ENCODE measurements around the gene CFAP45. TPM values are rescaled to one million over a fixed set of nuclear protein-coding genes. Genes with fewer than 3 reads are reported as not detected.

Gene CFAP45
- polyA plus RNA-seq, 2 of the 4 experiments (the other 2 are of a cell fraction), result 0.67 to 0.89 TPM

DNA sequence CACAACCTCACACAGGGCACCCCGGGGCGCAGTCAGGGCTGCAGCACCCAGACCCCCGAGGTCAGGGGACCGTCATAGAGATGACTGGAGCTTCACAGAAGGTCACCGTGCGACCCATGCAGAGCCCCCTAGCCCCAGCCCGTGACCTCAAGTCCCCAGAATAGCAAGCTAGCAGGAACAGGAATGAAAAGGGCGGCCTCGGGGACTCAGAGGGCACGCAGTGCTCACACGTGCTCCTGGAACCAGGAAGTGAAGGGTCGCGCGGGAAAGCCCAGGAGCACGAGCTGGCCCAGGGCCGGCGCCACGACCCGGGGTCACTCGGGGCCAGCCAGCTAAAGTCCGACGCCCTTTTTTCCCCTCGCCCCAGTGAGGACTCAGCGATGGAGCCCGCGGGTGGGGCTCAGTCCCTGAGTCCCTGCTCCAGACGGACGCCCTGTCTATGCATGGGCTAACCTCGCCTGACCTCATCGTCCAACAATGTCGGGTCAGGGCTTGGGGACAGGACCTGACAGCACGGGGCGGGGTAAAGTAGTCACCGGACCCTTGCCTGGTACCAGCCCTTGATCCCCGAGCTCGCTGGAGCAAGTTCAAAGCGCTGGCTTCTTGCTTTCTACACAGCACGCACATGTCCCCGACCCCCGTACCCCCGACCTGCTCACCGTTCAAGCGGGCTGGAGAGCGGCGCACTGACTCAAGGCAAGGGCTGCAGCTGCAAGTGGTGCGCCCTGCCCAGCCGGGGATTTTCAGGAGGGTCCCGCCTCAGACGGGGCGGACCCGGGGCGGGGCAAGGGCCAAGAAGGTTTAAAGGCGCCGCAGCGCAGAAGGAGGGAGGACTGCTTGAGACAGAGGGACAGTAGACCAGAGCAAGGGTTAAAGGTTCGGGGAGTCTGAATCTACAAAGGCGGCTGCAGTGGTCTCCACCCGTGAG is 25.1 kb upstream of the CFAP45 start, which contains the start of gene TAGLN2 (continued):
- TF ChIP-seq TFCP2L1 (CRISPR knock-in tag; IDR thresholded peaks at IDR 0.05) (peak; percentile 87), NPAS2 (CRISPR knock-in tag; IDR thresholded peaks at IDR 0.05; ENCODE audit: borderline replicate concordance) (peak; percentile 41; the same call in 1 of the 2 replicates), JUN (IDR thresholded peaks at IDR 0.05) (peak; percentile 76 to 79; a peak in 4 of 5 replicates), RAD21 (conservative IDR thresholded peaks at IDR 0.05 in 1 of 2, IDR thresholded peaks at IDR 0.05 in 1 of 2) (no peak), RNF2 (IDR thresholded peaks at IDR 0.05; ENCODE audit: borderline replicate concordance, low read depth) (no peak), KDM1A (IDR thresholded peaks at IDR 0.05; ENCODE audit: low read depth) (no peak)
- TF ChIP-seq, protein P1, sequence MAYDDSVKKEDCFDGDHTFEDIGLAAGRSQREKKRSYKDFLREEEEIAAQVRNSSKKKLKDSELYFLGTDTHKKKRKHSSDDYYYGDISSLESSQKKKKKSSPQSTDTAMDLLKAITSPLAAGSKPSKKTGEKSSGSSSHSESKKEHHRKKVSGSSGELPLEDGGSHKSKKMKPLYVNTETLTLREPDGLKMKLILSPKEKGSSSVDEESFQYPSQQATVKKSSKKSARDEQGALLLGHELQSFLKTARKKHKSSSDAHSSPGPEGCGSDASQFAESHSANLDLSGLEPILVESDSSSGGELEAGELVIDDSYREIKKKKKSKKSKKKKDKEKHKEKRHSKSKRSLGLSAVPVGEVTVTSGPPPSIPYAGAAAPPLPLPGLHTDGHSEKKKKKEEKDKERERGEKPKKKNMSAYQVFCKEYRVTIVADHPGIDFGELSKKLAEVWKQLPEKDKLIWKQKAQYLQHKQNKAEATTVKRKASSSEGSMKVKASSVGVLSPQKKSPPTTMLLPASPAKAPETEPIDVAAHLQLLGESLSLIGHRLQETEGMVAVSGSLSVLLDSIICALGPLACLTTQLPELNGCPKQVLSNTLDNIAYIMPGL (CRISPR knock-in tag; IDR thresholded peaks at IDR 0.05; ENCODE audit: borderline replicate concordance), result peak; percentile 46; the same call in 1 of the 2 replicates
- TF ChIP-seq, protein P2, sequence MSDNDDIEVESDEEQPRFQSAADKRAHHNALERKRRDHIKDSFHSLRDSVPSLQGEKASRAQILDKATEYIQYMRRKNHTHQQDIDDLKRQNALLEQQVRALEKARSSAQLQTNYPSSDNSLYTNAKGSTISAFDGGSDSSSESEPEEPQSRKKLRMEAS (IDR thresholded peaks at IDR 0.05), result peak; percentile 90
- TF ChIP-seq, protein P3, sequence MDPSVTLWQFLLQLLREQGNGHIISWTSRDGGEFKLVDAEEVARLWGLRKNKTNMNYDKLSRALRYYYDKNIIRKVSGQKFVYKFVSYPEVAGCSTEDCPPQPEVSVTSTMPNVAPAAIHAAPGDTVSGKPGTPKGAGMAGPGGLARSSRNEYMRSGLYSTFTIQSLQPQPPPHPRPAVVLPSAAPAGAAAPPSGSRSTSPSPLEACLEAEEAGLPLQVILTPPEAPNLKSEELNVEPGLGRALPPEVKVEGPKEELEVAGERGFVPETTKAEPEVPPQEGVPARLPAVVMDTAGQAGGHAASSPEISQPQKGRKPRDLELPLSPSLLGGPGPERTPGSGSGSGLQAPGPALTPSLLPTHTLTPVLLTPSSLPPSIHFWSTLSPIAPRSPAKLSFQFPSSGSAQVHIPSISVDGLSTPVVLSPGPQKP (IDR thresholded peaks at IDR 0.05; ENCODE audit: low read depth, low read length), result no peak
- TF ChIP-seq, protein P4, sequence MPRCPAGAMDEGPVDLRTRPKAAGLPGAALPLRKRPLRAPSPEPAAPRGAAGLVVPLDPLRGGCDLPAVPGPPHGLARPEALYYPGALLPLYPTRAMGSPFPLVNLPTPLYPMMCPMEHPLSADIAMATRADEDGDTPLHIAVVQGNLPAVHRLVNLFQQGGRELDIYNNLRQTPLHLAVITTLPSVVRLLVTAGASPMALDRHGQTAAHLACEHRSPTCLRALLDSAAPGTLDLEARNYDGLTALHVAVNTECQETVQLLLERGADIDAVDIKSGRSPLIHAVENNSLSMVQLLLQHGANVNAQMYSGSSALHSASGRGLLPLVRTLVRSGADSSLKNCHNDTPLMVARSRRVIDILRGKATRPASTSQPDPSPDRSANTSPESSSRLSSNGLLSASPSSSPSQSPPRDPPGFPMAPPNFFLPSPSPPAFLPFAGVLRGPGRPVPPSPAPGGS (IDR thresholded peaks at IDR 0.05), result peak; percentile 77; the same call in 1 of the 3 replicates

DNA sequence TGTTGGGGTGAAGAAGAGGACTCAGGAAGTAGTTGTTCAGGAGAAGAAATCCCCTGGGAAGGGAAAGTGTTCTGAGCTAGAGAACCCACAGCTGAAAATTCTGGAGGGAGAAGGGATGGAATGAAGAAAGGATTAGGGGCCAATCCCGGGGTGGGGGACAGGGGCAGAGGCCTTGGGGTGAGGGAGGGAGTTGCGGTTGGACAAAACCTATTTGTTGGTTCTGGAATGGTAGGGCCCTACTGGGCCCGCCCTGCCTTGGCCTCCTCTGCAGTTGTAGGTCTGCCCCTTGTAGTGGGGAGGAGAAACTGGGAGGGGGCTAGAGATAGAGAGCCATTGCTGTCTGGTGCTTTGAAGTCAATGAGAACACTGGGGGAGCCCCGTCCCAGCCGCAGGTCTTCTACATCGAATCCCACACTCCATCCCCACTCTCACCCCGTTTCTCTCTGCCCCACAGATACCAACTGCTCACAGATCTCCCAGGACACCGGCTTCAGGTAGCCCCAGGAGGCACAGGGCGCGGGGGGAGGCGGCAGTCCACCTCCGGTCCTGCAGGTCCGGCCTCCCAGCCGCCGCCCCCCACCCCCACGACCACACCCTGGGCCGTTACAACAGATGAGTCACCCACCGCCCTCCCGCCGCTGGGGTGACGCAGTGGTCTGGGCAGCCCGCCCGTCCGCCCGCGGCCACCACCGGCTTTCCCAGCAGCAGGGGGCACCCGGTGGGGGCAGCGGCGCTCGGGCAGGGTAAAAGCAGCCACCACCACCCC is 24.2 kb upstream of the CFAP45 start:
- no peaks in the 10 kb centered on the region for H3K9me3 ChIP-seq
- DNase-seq (ENCODE audit: low read depth in 1 of 2, low spot score in 1 of 2) (peak; percentile 92 to 96), ATAC-seq (peak; percentile 52 to 62), FAIRE-seq (no peak)
- 3% methylated on average over 7 of the region's 31 CpGs for WGBS (ENCODE audit: missing lambda C conversion rate)
- H3K27ac ChIP-seq, result peak overlapping the region; percentile 97 to 99
- ChIA-PET CTCF (interaction anchor here (1.2 to 22.4 kb wide), 8 partner anchors 8 to 84 kb away, joined by 3 to 665 read pairs (median 6); partner anchors contain the start of gene IGSF9), POLR2A (interaction anchor here (1.1 to 2.4 kb wide), 4 partner anchors 8 to 107 kb away, joined by 5 to 17 read pairs (median 6); partner anchors contain the start of gene PIGM)
- H3K4me2 ChIP-seq, result peak overlapping the region; percentile 97
- peak overlapping the region; percentile 87 for H3K4me3 ChIP-seq
- peaks cover 50% of the 10 kb centered on the region for H3K4me1 ChIP-seq
- TF ChIP-seq, protein P5, sequence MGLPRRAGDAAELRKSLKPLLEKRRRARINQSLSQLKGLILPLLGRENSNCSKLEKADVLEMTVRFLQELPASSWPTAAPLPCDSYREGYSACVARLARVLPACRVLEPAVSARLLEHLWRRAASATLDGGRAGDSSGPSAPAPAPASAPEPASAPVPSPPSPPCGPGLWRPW (IDR thresholded peaks at IDR 0.05), result peak; percentile 51; the same call in 1 of the 2 replicates
- TF ChIP-seq, protein P6, sequence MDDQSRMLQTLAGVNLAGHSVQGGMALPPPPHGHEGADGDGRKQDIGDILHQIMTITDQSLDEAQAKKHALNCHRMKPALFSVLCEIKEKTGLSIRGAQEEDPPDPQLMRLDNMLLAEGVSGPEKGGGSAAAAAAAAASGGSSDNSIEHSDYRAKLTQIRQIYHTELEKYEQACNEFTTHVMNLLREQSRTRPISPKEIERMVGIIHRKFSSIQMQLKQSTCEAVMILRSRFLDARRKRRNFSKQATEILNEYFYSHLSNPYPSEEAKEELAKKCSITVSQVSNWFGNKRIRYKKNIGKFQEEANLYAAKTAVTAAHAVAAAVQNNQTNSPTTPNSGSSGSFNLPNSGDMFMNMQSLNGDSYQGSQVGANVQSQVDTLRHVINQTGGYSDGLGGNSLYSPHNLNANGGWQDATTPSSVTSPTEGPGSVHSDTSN (IDR thresholded peaks at IDR 0.05), result no peak; the same call in 1 of the 2 replicates
- peak; percentile 91 for TF ChIP-seq JUNB (IDR thresholded peaks at IDR 0.05)
- peak; percentile 95 for TF ChIP-seq FOSL2 (IDR thresholded peaks at IDR 0.05)
- peak; percentile 100 for TF ChIP-seq FOSL2 (CRISPR knock-in tag; IDR thresholded peaks at IDR 0.05)
- TF ChIP-seq PHF8 (IDR thresholded peaks at IDR 0.05; ENCODE audit: borderline replicate concordance, low read depth), result no peak
- no peak for TF ChIP-seq CHD2 (IDR thresholded peaks at IDR 0.05; ENCODE audit: low read length, partially characterized antibody)
- no peak for TF ChIP-seq FOXS1 (CRISPR knock-in tag; IDR thresholded peaks at IDR 0.05)
- TF ChIP-seq ESRRA (IDR thresholded peaks at IDR 0.05; ENCODE audit: borderline replicate concordance, low read length), result no peak
- peak in 1 of 2 experiments; percentile 55; a peak in 1 of 4 replicates for TF ChIP-seq CEBPB (IDR thresholded peaks at IDR 0.05)
- TF ChIP-seq RNF2 (IDR thresholded peaks at IDR 0.05; ENCODE audit: borderline replicate concordance, low read depth), result no peak
- no peak for TF ChIP-seq ZFP36 (IDR thresholded peaks at IDR 0.05; ENCODE audit: borderline replicate concordance, partially characterized antibody)
- TF ChIP-seq KDM5A (IDR thresholded peaks at IDR 0.05), result no peak
- peak; percentile 93 for TF ChIP-seq GATA3 (IDR thresholded peaks at IDR 0.05; ENCODE audit: borderline replicate concordance)
- TF ChIP-seq, protein P7, sequence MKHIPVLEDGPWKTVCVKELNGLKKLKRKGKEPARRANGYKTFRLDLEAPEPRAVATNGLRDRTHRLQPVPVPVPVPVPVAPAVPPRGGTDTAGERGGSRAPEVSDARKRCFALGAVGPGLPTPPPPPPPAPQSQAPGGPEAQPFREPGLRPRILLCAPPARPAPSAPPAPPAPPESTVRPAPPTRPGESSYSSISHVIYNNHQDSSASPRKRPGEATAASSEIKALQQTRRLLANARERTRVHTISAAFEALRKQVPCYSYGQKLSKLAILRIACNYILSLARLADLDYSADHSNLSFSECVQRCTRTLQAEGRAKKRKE (CRISPR knock-in tag; IDR thresholded peaks at IDR 0.05; ENCODE audit: low read depth), result no peak
- no peak for TF ChIP-seq HDAC2 (IDR thresholded peaks at IDR 0.05)
- no peak for TF ChIP-seq CBX8 (IDR thresholded peaks at IDR 0.05)
- peak; percentile 53; the same call in 1 of the 2 replicates for TF ChIP-seq TFCP2L1 (CRISPR knock-in tag; IDR thresholded peaks at IDR 0.05)
- TF ChIP-seq KDM1A (IDR thresholded peaks at IDR 0.05; ENCODE audit: low read depth), result no peak
- TF ChIP-seq NR3C1 (IDR thresholded peaks at IDR 0.05), result no peak
